Calu3 (cell line): Measurements from ENCODE around the gene KAZN. TPM values are rescaled to one million over a fixed set of nuclear protein-coding genes. Genes with fewer than 3 reads are reported as not detected.

Experiments used
- BruUV-seq: library from RNA; stranded (reverse); fragments of 400-500 nt; replicated peaks from 2 replicates; lab custom pipeline; 2021; lab: Mats Ljungman, UMichigan
- CTCF ChIA-PET: fragments of 300-600 bp; sonication (Branson Sonifier 250); formaldehyde crosslinking; loops from one replicate; lab custom pipeline; 2022; ENCODE audit warnings: antibody characterized with exemption; lab: Charles Lee
- DNase-seq: peaks from one replicate; pipeline ENCODE4 v3.0.0; 2022
- H3K27ac Mint-ChIP-seq: one replicate; pipeline ENCODE4 v1.8.0; 2022; ENCODE audit warnings: mixed read lengths; ENCODE audit not compliant: unreplicated experiment
- H3K27me3 Mint-ChIP-seq: one replicate; pipeline ENCODE4 v1.8.0; 2022; ENCODE audit warnings: mixed read lengths; ENCODE audit not compliant: unreplicated experiment
- H3K36me3 Mint-ChIP-seq: one replicate; pipeline ENCODE4 v1.8.0; 2022; ENCODE audit warnings: mild to moderate bottlenecking, moderate library complexity, mixed read lengths; ENCODE audit not compliant: insufficient read depth, unreplicated experiment
- H3K4me1 Mint-ChIP-seq: one replicate; pipeline ENCODE4 v1.8.0; 2022; ENCODE audit warnings: mild to moderate bottlenecking, low read depth, mixed read lengths; ENCODE audit not compliant: unreplicated experiment
- H3K4me3 Mint-ChIP-seq: one replicate; pipeline ENCODE4 v1.8.0; 2022; ENCODE audit warnings: mild to moderate bottlenecking, low read depth, moderate library complexity, mixed read lengths; ENCODE audit not compliant: unreplicated experiment
- H3K9me3 Mint-ChIP-seq: one replicate; pipeline ENCODE4 v1.8.0; 2022; ENCODE audit warnings: low read depth, mixed read lengths; ENCODE audit not compliant: unreplicated experiment
- CTCF ChIP-seq: fragments of 200-600 bp; IDR thresholded peaks from one replicate; pipeline ENCODE4 v1.8.0; 2022; ENCODE audit warnings: antibody characterized with exemption; ENCODE audit not compliant: unreplicated experiment
- intact Hi-C: fragments of 100-400 bp; cut with micrococcal nuclease; formaldehyde crosslinking; loops from one replicate; pipeline ENCODE4 v1.10.0; 2022; ENCODE audit not compliant: unreplicated experiment
- total RNA-seq: library from RNA; stranded (reverse); gene quantifications from 2 replicates; pipeline ENCODE4 v1.2.3, GENCODE V29; 2022

Gene KAZN
- total RNA-seq, 1 experiment from 2014 or later = 3.6 TPM

GRCh38 chr1:14724246-14724645 is 125.8 kb downstream of the KAZN start:
- no TSS peak for BruUV-seq
- no peaks in the 10 kb centered on the region for H3K36me3 Mint-ChIP-seq
- CTCF ChIA-PET = interaction anchor here (0.8 kb wide), 1 partner anchor 9 kb away, joined by 3 read pairs; no protein-coding TSS in a partner anchor
- intact Hi-C loops = no loop called here
- H3K9me3 Mint-ChIP-seq = peaks cover 8% of the 10 kb centered on the region
- TF ChIP-seq CTCF = no peak
- peaks cover 27% of the 10 kb centered on the region for H3K27me3 Mint-ChIP-seq
- no peak overlapping the region for H3K27ac Mint-ChIP-seq
- no peak overlapping the region for H3K4me3 Mint-ChIP-seq
- no peak for DNase-seq
- peaks cover 7% of the 10 kb centered on the region for H3K4me1 Mint-ChIP-seq

- CTCF ChIA-PET = interaction anchor here (0.8 kb wide), 1 partner anchor 8 kb away, joined by 3 read pairs; no protein-coding TSS in a partner anchor
- H3K27ac Mint-ChIP-seq = no peak overlapping the region
- DNase-seq = no peak
Observed at GRCh38 chr1:14724678-14725077, 126.2 kb downstream of the KAZN start.

GRCh38 chr1:14725238-14725637 is 126.8 kb downstream of the KAZN start:
- Mint-ChIP-seq H3K27ac (no peak overlapping the region), H3K4me1 (peaks cover 7% of the 10 kb centered on the region), H3K9me3 (peaks cover 5% of the 10 kb centered on the region), H3K4me3 (no peak overlapping the region), H3K27me3 (peaks cover 27% of the 10 kb centered on the region), H3K36me3 (no peaks in the 10 kb centered on the region)
- CTCF ChIA-PET = no interaction called here
- no peak for TF ChIP-seq CTCF
- BruUV-seq = no TSS peak
- intact Hi-C loops = no loop called here
- no peak for DNase-seq

More at GRCh38 chr1:14724678-14725077, 126.2 kb downstream of the KAZN start:
- peaks cover 7% of the 10 kb centered on the region for H3K4me1 Mint-ChIP-seq
- H3K36me3 Mint-ChIP-seq = no peaks in the 10 kb centered on the region
- BruUV-seq = no TSS peak
- intact Hi-C loops = no loop called here
- H3K4me3 Mint-ChIP-seq = no peak overlapping the region
- H3K9me3 Mint-ChIP-seq = peaks cover 6% of the 10 kb centered on the region
- TF ChIP-seq CTCF = no peak
- peaks cover 27% of the 10 kb centered on the region for H3K27me3 Mint-ChIP-seq

GRCh38 chr1:14725695-14726094 is 127.2 kb downstream of the KAZN start:
- intact Hi-C loops = no loop called here
- DNase-seq = no peak
- no peaks in the 10 kb centered on the region for H3K36me3 Mint-ChIP-seq
- H3K4me1 Mint-ChIP-seq = peaks cover 7% of the 10 kb centered on the region
- CTCF ChIA-PET = no interaction called here
- TF ChIP-seq CTCF = no peak
- H3K27ac Mint-ChIP-seq = no peak overlapping the region
- H3K9me3 Mint-ChIP-seq = peaks cover 1% of the 10 kb centered on the region
- no peak overlapping the region for H3K4me3 Mint-ChIP-seq
- no TSS peak for BruUV-seq
- peaks cover 27% of the 10 kb centered on the region for H3K27me3 Mint-ChIP-seq
